Midbrain (tissue), 1 donor: ENCODE measurements around the gene POTEF.
"Not testable (repeated sequence)": the region's sequence is repeated elsewhere in the genome, so short reads cannot be mapped to it uniquely, and the experiment has no call there.

Experiments used
- DNase-seq: peaks from one replicate; lab custom pipeline; 2025; lab: John Stamatoyannopoulos, UW

Gene POTEF

GRCh38 chr2:130152816-130153595 is 24.0 kb upstream of the POTEF start:
- DNase-seq = no peak

GRCh38 chr2:130152136-130152815 is 23.3 kb upstream of the POTEF start:
- DNase-seq = not testable (repeated sequence)

GRCh38 chr2:130151145-130151512 is 22.1 kb upstream of the POTEF start:
- not testable (repeated sequence) for DNase-seq

DNA sequence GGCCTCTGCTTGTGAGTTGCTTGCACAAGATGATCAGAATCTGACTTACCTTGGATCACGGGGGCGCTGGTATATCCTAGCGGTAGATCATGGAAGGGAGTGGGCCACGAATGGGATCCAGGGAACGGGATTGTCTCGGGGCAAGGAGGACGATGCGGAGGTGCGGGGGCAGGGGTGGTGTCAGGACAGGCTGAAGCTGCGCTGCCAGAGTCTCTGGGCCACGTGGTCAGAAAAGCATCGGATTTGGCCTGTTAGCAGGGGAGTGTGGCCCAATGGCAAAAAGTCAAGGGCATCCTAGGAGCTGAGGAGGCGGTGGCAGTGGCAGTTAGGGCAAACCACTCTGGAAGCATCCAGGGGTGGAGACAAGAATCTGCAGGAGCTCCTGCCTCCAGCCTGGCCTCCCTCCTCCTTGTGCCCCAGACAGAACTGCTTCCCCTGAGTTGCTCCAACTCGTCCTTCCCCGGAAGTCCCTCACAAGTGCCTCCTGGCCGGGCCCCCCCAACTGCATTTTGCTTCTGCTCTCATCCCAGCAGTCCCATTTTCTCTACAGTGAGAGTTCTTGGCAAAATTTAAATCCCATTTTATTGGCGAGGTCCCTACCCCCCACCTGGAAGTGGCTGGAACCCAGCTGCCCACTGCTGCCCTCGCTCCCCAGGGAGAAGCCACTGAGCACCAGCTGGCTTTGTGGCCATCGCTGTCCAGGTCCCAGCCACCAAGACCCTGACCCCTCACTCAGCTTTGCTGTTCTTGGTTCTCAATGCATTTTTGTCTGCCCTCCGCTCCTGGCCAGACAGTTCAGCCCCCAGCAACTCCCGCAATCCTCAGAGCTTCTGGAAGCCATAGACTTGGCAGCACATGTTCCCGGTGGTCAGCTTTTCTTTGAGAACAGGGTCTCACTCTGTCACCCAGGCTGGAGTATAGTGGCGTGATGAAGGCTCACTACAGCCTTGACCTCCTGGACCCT is 21.4 kb upstream of the POTEF start:
- no peak for DNase-seq

GRCh38 chr2:130148515-130148914 is 19.5 kb upstream of the POTEF start:
- not testable (repeated sequence) for DNase-seq

DNA sequence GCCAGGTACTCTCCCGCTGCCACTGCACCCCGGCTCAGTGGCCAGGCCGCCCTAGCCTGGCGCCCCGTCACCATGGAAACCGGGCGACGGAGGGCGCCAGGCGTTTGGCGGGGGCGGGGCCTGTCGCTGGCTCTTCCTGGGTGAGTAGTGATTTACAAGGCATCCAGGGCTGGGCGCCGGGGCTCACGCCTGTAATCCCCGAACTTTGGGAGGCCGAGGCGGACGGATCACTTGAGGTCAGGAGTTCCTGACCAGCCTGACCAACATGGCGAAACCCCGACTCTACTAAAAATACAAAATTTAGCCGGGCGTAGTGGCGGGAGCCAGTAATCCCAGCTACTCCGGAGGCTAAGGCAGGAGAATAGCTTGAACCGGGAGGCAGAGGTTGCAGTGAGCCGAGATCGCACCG is 16.0 kb upstream of the POTEF start, which contains the start of gene CCDC74B:
Gene CCDC74B (minus strand): TSS at position 107 of the 409 bp plus-strand sequence. CDS start 116 bp downstream, outside the sequence.
- DNase-seq = peak; percentile 28

- not testable (repeated sequence) for DNase-seq
Observed at GRCh38 chr2:130143266-130144039, 14.4 kb upstream of the POTEF start.

- DNase-seq = not testable (repeated sequence)
Observed at GRCh38 chr2:130142396-130143265, 13.6 kb upstream of the POTEF start.

DNA sequence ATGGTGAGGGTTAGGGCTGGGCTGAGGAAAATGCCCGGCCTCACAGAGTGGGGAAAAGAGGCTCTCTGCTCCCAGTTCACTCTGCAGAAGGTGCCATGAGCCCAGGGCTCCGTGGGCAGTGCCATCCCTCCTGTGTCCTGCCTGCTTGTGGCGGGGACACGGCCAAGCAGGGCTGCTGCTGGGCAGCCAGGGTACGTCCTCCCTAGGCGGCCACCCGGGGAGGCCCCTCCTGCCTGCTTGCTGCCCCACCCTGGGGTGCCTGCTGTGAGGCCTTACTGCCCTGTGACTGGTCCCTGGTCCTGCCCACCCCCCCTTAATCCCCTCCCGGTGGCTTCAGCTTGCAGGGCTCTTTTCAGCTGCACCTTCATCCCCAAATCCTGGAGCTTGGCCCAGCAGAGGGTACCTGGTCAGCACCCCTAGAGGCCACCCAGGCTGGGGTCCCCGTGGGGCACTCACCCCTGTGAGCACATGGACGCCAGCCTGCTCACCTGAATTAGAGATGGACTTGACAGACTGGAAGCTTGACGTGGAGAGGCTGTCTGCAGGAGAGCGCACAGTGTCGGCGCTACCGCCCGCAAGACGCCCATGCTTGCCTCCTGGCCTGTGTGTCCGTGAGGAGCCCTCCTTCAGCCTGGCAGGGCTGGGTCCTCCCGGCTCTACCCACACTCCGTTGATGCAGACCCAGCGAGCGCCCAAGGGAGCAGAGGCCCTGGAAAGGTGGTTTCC is 12.8 kb upstream of the POTEF start:
- DNase-seq = not testable (repeated sequence)

- not testable (repeated sequence) for DNase-seq
Observed at GRCh38 chr2:130141002-130141401, 12.0 kb upstream of the POTEF start.

- DNase-seq = not testable (repeated sequence)
Observed at GRCh38 chr2:130140516-130140915, 11.5 kb upstream of the POTEF start.

- DNase-seq = not testable (repeated sequence)
Observed at GRCh38 chr2:130139331-130140280, 10.6 kb upstream of the POTEF start.

DNA sequence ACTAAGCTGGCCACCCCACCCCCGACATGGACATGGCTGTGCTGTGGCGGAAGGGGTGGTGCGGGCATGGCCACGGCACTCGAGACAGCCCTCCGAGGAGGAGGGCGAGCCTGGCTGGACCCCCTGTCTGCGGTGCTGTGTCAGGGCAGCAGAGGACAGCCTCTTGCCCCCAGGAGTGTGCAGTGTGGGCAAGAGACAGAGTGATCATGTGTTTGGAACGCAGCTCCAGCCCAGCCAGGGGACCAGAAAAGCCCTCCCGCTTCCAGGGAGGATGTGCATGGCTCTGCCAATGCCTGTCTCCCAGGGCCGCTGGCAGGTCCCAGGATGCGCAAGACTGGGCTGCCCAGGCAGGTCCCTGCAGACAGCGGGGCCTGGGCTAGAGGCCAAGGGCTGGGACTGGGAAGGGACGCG is 9.8 kb upstream of the POTEF start:
- not testable (repeated sequence) for DNase-seq

- not testable (repeated sequence) for DNase-seq
Observed at GRCh38 chr2:130138326-130138725, 9.3 kb upstream of the POTEF start.

DNA sequence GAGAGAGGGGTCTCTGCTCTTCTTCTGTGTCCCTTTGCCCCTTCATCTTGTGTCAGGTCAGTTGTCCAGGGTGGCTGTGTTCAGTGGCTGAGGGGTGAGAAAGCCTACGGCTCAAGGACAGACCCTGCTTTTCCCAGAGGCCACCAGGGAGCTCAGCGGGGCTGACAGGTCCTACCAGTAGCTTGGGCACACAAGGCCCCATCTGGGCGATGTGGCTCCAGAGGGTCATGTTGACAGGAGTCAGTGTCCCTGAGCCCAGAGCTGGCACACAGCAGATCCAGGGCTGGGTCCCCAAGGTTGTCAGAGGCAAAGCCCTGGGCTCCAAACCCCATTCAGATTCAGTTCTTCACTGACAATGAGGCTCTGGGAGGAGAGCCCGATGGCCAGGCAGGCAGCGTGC is 8.1 kb upstream of the POTEF start:
- not testable (repeated sequence) for DNase-seq

GRCh38 chr2:130136546-130136945 is 7.5 kb upstream of the POTEF start:
- DNase-seq = not testable (repeated sequence)

- DNase-seq = no peak
Observed at GRCh38 chr2:130135692-130136541, 6.9 kb upstream of the POTEF start.
